GM19395 (cell line): ENCODE measurements around the gene AGMO.

Experiments used
- ATAC-seq: cut with Tn5 transposase; IDR thresholded peaks from one replicate; pipeline ENCODE4 v1.9.1; 2021; ENCODE audit warnings: mild to moderate bottlenecking, moderate library complexity; ENCODE audit not compliant: unreplicated experiment

AGMO gene

GRCh38 chr7:15561835-15562234 is at the start of gene AGMO:
AGMO (minus strand) TSS chr7:15562015.
- ATAC-seq, result no peak

GRCh38 chr7:15610503-15610902 is 48.7 kb upstream of the AGMO start:
- ATAC-seq, result no peak

- no peak for ATAC-seq
Observed at GRCh38 chr7:15609287-15609686, 47.5 kb upstream of the AGMO start.

DNA sequence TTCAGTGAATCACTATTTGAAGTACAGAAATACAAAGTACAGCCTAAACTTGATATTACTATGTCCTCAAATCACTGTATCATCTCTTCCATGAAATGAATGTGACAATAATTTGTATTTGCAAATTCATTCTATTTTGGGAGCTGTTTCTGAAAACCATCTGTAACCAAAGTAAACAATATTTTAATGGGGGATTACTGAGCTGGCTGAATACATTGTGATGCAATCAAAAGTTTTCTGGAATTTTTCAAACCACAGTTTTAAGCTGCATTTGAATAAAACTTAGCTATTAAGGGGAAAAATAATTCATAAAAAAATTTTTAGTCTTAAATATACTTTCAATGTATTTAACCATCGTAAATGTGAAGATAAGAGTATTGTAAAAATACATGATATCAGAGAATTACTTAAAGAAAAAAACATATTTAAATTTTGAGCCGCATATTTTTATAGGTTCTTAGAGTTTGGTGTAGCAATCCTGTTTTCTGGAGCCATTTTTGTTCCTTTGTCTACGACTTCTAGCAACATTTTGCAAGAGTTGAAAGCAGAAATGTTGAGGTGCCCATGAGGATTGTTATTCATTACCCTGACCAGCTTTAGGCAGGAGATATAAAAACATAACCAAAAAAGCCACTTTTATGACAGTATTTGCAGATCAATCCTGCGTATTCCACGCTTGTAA is 45.9 kb upstream of the AGMO start:
- no peak for ATAC-seq

DNA sequence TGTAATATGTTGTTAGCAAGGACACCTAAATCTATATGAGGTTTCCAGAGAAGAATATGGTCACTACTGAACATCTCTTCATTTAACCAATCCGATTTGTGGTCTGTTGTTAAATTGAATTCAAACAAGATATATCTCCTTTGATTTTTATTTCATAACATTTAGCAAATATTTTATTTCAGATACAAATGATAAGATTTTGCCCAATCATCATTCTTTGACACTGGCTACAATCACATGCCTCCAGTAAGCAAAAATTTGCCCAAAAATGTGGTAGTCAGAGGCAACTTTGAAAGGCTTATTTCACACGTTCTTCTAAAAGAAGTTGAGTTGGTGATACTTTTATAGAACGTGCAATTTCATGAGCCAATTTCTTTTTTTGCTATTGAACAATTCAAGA is 44.7 kb upstream of the AGMO start:
- no peak for ATAC-seq

- no peak for ATAC-seq
Observed at GRCh38 chr7:15604166-15604565, 42.4 kb upstream of the AGMO start.

- ATAC-seq, result no peak
Observed at GRCh38 chr7:15603124-15603523, 41.3 kb upstream of the AGMO start.

DNA sequence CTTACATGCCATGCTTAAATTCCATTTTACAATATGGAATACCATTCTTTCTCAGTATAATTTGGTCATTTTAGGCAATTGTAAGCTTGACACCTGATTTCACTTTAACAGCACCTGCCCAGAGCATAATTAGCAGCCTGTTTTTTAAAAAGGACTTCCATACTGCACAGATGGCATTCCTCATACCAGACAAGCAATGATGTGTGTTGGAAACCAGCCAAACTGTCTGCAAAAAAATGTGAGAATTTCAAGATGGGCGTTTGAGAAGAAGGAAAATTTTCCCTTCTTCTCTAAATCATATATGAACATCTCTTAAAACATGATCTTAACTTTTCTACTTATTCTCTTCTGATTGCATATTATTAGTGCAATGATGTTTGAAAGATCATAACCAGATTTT is 40.4 kb upstream of the AGMO start:
- ATAC-seq, result no peak

- ATAC-seq, result no peak
Observed at GRCh38 chr7:15601175-15601574, 39.4 kb upstream of the AGMO start.

- ATAC-seq, result no peak
Observed at GRCh38 chr7:15600298-15600697, 38.5 kb upstream of the AGMO start.

GRCh38 chr7:15594461-15594860 is 32.6 kb upstream of the AGMO start:
- ATAC-seq, result no peak

GRCh38 chr7:15593382-15593781 is 31.6 kb upstream of the AGMO start:
- ATAC-seq, result no peak

GRCh38 chr7:15586266-15586665 is 24.5 kb upstream of the AGMO start:
- no peak for ATAC-seq

DNA sequence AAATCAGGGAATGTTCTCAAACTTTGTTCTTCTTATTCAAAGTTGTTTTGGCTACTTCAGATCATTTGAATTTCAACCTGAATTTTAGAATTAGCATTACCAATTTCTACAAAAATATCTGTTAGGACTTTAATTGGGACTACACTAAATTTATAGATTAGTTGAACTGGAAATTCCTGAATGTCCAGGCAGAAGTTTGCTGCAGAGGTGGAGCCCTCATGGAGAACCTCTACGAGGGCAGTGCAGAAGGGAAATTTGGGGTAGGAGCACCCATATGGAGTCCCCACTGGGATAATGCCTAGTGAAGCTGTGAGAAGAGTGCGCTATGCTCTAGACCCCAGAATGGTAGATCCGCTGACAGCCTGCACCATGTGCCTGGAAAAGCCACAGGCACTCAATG is 22.8 kb upstream of the AGMO start:
- ATAC-seq, result no peak

- ATAC-seq, result no peak
Observed at GRCh38 chr7:15582773-15583172, 21.0 kb upstream of the AGMO start.

GRCh38 chr7:15581352-15581951 is 19.6 kb upstream of the AGMO start:
- no peak for ATAC-seq

- ATAC-seq, result no peak
Observed at GRCh38 chr7:15580604-15581351, 19.0 kb upstream of the AGMO start.

DNA sequence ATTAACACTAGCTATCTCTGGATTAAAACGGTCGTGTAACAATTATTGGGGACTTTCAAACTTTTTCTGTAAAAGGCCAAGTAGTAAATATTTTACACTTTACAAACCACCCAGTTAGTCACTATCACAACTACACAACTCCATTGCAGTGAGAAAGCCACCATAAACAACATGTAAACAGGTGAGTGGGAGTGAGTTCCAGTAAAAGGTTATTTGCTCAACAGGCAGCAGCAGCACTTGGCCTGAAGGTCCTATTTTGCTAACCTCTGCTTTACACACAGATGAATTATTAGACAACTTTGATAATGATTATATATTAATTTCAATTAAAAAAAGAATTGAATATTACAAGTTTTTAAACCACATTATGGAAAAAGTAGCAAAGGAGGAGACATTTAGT is 15.8 kb upstream of the AGMO start:
- ATAC-seq, result no peak

GRCh38 chr7:15571301-15571878 is 9.6 kb upstream of the AGMO start:
- no peak for ATAC-seq

DNA sequence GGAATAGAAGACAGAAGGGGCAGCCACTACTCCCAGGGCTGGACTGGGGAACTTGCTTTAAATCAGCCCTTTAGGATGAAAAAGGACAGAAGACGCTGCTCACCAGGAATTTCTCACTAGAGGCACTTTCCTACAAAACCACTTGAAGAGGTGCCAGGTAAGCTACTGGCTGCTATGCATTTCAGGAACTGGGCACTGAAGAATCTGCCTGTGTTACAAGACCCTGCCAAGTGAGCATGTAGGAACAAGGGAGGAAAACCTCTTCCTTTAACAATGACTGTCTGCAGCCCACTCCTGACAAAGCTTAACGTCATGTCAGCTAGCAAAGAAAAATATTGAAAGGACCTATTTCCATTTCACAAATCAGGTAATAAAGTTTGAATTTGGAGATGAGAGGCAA is 5.8 kb upstream of the AGMO start:
- no peak for ATAC-seq

- no peak for ATAC-seq
Observed at GRCh38 chr7:15567036-15567435, 5.2 kb upstream of the AGMO start.

DNA sequence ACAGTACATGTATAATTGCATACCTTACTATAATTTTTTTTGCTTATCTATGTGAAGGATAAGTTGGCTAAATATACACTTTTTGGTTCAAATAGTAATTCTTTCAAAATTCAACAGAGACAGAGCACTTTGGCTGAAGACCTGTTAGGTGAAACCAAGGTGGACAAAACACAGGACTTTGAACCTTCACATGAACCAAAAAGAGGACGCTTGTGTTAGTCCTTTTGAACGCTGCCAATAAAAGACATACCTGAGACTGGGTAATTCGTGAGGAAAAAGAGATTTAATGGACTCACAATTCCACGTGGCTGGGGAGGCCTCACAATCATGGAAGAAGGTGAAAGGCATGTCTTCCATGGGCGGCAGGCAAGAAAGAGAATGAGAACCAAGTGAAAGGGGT is 4.7 kb upstream of the AGMO start:
- ATAC-seq, result no peak
